CD4-positive, alpha-beta T cell treated with Interleukin-4 for 1 hour (primary cell): ENCODE data around the gene ZBTB20.

ENCODE experiments used
- DNase-seq, 2 donors: peaks; one replicate each; pipeline ENCODE4 v3.0.0-alpha.2; 2020 to 2022

ZBTB20 gene

GRCh38 chr3:114903213-114903612 is 243.9 kb downstream of the ZBTB20 start:
- no peak for DNase-seq

- no peak for DNase-seq
Observed at GRCh38 chr3:114902691-114903101, 244.4 kb downstream of the ZBTB20 start.

- no peak for DNase-seq
Observed at GRCh38 chr3:114900908-114901307, 246.2 kb downstream of the ZBTB20 start.

- no peak for DNase-seq
Observed at GRCh38 chr3:114899186-114899931, 247.7 kb downstream of the ZBTB20 start.

- DNase-seq: no peak
Observed at GRCh38 chr3:114896978-114897377, 250.1 kb downstream of the ZBTB20 start.

GRCh38 chr3:114893361-114893760 is 253.7 kb downstream of the ZBTB20 start:
- DNase-seq: no peak

- no peak for DNase-seq
Observed at GRCh38 chr3:114892880-114893279, 254.2 kb downstream of the ZBTB20 start.

- DNase-seq: no peak
Observed at GRCh38 chr3:114892131-114892879, 254.8 kb downstream of the ZBTB20 start.

GRCh38 chr3:114887806-114888205 is 259.3 kb downstream of the ZBTB20 start:
- DNase-seq: no peak

GRCh38 chr3:114886905-114887304 is 260.2 kb downstream of the ZBTB20 start:
- no peak for DNase-seq

- DNase-seq: no peak
Observed at GRCh38 chr3:114884213-114884923, 262.7 kb downstream of the ZBTB20 start.

GRCh38 chr3:114880078-114880477 is 267.0 kb downstream of the ZBTB20 start:
- no peak for DNase-seq

- no peak for DNase-seq
Observed at GRCh38 chr3:114879059-114880031, 267.7 kb downstream of the ZBTB20 start.

- no peak for DNase-seq
Observed at GRCh38 chr3:114878114-114878839, 268.8 kb downstream of the ZBTB20 start.

GRCh38 chr3:114877378-114878113 is 269.5 kb downstream of the ZBTB20 start:
- DNase-seq: no peak

- DNase-seq: no peak
Observed at GRCh38 chr3:114874522-114874971, 272.5 kb downstream of the ZBTB20 start.

GRCh38 chr3:114873591-114873990 is 273.5 kb downstream of the ZBTB20 start:
- no peak for DNase-seq

- no peak for DNase-seq
Observed at GRCh38 chr3:114872588-114872987, 274.5 kb downstream of the ZBTB20 start.

GRCh38 chr3:114872050-114872449 is 275.0 kb downstream of the ZBTB20 start:
- DNase-seq: no peak

GRCh38 chr3:114867835-114868503 is 279.1 kb downstream of the ZBTB20 start:
- DNase-seq: no peak
